Neural progenitor cell (in vitro differentiated cells): ENCODE results near the gene PREPL.

Experiments
- EZH2 ChIP-seq: fragments of 200-600 bp; sonication (generic); IDR thresholded peaks from 2 replicates; pipeline ENCODE4 v1.6.1; 2017; ENCODE audit warnings: antibody characterized with exemption, mild to moderate bottlenecking, moderate library complexity
- EZH2phosphoT487 ChIP-seq: fragments of 200-600 bp; sonication (generic); IDR thresholded peaks from 2 replicates; pipeline ENCODE4 v1.6.1; 2017; ENCODE audit warnings: antibody characterized with exemption
- TF ChIP-seq, protein P1 (sequence below): fragments of 200-600 bp; sonication (generic); IDR thresholded peaks from 2 replicates; pipeline ENCODE4 v1.5.1; 2017; ENCODE audit warnings: antibody characterized with exemption, mild to moderate bottlenecking

- TF ChIP-seq, protein P1, sequence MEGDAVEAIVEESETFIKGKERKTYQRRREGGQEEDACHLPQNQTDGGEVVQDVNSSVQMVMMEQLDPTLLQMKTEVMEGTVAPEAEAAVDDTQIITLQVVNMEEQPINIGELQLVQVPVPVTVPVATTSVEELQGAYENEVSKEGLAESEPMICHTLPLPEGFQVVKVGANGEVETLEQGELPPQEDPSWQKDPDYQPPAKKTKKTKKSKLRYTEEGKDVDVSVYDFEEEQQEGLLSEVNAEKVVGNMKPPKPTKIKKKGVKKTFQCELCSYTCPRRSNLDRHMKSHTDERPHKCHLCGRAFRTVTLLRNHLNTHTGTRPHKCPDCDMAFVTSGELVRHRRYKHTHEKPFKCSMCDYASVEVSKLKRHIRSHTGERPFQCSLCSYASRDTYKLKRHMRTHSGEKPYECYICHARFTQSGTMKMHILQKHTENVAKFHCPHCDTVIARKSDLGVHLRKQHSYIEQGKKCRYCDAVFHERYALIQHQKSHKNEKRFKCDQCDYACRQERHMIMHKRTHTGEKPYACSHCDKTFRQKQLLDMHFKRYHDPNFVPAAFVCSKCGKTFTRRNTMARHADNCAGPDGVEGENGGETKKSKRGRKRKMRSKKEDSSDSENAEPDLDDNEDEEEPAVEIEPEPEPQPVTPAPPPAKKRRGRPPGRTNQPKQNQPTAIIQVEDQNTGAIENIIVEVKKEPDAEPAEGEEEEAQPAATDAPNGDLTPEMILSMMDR, result no peak
- no peak for TF ChIP-seq EZH2phosphoT487
- TF ChIP-seq EZH2, result no peak
These were observed 11.8 kb downstream of the PREPL start for GRCh38 chr2:44349506-44349905.
